Effector CD4-positive, alpha-beta T cell (primary cell): Measurements from ENCODE around the gene SVOP.
"Not testable (repeated sequence)": the region's sequence is repeated elsewhere in the genome, so short reads cannot be mapped to it uniquely, and the experiment has no call there.

Source experiments
- DNase-seq: peaks from one replicate; pipeline ENCODE4 v3.0.0-alpha.2; 2020

The SVOP gene

DNA sequence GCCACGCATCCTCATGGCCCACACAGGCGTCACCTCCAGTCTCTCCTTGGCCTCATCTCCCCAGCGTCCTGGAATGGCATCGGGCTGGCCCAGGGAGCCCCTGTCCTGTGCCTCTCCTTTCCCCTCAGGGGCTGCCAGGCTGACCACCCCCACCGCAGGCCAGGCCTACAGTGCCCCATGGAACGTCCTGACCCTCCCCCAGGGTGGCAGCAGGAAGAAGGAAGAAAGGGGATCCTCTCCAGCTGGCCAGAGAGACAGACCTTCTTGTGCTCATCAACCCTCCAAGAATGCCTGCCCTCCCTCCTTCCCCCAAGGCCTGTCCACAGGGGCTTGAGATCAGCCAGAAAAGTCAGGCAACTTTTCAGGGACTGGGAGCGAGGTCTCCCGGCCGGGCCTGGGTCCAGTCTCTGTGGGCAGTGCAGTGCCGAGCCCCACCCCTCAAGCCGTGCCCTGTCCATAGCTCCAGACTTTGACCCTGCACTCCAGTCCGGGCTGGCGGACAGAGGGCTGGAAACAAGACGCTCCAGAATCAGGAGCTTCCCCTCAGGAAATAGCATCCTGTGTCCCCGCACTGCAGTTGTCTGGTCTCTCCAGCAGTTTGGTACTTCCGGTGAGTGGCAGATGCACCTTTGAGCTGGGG, 141.1 kb downstream of the SVOP start, which contains the start of gene DAO:
Gene DAO, plus strand, starts transcription at position 478 of the 640 bp plus-strand sequence. CDS start 4,915 bp downstream, outside the sequence.
- no peak for DNase-seq

DNA sequence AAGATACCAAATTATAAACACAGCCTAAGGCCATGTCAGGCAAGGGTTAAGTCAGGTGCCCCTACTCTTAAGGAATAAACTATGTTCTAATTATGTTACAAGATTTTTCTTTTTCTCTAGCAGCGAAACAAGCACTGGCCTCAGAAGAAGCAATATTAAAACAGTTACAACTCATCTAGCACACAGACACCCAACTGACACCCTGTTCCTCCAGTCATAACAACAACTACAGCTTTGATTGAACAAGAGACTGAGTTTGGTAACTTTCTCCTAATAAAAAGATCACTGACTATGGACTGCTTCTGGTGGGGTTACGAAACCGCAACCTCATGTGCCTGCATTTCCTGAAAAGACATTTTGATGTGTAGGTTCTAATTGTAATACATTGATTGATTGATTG, 144.3 kb downstream of the SVOP start:
- DNase-seq: no peak

DNA sequence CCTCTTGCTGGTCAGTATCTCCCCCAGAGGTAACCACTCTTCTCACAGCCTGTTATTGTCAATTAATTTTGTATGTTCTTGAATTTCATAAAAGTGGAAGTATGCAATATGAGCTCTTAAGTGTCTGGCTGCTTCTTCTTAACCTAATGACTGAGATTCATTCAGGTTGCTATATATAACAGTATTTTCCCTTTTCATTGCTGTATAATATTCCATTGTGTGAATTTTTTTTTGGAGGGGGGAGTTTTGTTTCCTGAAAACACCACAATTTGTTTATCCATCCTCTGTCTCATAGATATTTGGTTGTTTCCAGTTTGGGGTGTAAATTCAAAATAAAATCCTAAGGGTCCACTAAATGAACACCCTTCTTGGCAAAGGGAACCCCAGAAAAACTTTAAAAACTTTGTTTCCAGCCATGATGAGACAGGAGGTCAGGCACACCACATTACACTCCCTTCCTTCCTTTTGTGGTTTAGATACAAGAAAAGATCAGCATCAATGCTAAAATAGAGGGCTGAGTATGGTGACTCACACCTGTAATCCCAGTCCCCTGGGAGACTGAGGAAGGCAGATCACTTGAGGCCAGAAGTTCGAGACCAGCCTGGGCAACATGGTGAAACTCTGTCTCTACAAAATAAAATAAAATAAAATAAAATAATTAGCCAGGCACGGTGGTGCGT, 145.0 kb downstream of the SVOP start:
- no peak for DNase-seq

DNA sequence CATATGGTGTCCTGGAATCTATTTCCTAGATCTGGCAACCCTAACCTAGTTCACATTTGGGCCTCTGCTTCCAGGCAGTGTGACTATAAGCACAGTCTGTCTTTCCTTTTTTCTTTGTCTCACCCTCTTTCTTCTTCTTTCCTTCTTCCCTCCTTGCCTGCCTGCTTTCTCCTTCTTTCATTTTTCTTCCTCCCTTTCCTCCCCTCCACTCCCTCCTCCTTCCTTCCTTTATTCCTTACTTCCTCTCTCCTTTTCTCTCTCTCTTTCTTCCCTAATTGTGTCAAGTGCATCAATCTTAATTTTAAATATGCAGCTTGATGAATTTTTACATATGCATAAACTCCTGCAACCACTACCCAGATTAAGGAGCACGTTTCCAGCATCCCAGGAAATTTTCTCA, 145.6 kb downstream of the SVOP start:
- no peak for DNase-seq

DNA sequence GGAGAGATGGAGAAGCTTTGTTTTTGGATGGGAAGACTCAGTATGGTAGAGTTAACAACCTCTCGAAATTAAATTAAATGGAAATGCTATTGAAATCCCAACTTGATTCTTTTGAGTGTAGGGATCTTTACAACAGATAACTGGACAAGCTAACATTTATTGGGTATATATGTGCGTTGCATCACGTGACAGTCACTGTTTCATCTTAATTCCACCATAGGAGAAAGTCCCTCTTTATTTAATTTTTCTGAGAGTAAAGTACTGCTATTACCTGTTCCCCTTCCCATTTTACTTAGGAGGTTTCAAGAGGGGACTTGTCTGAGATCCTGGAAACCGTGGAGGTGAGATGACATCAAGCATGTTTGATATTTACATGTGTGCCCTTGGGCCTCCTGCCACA, 152.1 kb downstream of the SVOP start:
- no peak for DNase-seq

DNA sequence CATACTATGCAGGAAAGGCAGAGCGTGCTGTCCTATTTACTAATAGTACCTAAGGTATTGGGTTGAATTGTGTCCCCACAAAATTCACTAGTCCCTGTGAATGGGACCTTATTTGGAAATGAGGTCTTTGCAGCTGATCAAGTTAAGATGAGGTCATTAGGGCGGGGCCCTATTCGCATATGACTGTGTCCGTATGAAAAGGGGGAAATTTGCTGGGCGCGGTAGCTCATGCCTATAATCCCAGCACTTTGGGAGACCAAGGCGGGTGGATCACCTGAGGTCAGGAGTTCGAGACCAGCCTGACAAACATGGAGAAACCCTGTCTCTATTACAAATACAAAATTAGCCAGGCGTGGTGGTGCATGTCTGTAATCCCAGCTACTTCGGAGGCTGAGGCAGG, 154.8 kb downstream of the SVOP start:
- not testable (repeated sequence) for DNase-seq

DNA sequence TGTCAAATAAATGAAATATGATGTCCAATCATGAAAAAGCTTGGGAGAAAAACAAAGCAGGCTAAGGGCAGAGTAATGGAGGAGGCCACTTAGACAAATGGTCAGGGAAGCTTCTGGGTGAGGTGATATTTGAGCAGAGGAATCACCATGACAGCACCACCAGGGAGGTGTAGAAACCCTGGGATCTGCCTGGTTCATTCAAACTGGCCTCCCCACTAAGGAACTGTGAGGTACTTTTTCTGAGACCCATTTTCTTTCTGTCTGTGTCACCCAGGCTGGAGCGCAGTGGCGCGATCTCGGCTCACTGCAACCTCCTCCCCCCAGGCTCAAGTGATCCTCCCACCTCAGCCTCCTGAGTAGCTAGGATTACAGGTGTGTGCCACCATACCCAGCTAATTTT, 155.7 kb downstream of the SVOP start:
- no peak for DNase-seq

DNA sequence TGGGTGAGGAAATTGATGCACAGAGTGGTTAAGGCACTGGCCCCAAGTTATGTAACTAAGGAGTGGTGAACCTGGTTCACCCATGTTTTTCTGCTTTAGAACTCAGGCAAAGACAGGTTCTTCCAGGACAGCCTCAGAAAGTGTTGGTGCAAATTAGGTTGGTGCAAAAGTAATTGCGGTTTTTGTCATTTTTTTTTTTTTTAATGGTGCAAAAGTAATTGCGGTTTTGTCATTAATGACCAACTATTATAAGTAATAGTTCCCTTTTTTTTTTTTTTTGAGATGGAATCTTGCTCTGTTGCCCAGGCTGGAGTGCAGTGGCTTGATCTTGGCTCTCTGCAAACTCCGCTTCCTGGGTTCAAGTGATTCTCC, 158.3 kb downstream of the SVOP start:
- DNase-seq: no peak

DNA sequence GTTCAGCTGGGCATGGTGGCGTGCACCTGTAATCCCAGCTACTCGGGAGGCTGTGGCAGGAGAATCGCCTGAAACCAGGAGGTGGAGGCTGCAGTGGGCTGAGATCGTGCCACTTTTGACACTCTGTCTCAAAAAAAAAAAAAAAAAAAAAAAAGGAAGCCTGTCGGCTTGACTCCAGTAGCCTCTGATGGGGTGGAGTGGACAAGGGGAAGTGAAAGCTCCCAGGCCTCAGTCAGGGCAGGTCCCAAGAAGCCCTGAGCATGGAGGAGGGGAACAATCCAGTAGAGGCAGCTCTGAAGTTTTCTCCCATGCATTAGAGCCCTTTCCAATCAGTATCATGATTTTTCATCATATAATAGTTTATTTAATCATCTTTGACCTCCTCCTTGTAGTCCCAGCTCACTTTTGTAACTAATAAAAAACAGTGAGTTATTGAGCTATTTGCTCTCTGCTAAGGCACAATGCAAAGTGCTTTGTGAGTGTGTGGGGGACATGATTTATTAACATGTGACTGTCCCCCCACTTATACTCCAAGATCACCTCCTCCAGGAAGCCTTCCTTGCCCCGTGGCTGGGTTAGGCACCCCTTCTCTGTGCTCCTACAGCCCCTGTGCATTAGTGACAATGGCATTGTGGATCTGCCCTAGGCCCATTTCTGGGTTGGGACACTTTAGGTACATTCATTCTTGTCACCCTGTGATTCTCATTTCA, 158.8 kb downstream of the SVOP start:
- DNase-seq: no peak

DNA sequence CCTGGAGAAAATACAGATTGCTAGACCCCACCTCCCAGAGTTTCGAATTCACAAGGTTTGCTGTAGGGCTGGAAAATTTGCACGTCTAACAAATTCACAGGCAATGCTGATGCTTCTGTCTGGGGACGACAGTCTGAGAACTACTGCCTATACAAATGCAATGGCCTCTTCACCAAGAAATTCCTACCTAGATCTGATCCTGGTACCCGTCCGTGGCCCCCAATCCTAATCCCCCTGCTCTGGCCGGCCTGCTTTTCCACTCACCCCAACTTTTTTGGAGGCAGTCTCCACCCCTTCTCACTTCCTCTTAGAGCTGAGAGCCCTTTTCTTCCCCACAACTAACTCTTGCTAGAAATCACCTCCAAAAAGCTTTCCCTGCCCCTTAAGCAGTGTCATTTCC, 160.4 kb downstream of the SVOP start:
- no peak for DNase-seq

DNA sequence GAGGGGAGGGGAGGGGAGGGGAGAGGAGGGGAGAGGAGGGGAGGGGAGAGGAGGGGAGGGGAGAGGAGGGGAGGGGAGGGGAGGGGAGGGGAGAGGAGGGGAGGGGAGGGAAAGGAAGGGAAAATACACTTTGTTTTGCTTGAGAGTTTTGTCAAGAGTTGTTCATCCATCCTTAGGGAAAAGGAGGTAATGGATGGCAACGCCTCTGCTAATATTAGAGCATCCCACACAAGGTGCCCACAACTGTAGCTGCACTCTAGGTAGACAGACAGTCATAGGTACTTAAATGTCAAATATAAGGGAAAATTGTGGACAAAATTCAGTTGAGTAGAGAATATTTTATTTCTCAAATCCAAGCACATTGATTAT, 161.0 kb downstream of the SVOP start:
- no peak for DNase-seq

DNA sequence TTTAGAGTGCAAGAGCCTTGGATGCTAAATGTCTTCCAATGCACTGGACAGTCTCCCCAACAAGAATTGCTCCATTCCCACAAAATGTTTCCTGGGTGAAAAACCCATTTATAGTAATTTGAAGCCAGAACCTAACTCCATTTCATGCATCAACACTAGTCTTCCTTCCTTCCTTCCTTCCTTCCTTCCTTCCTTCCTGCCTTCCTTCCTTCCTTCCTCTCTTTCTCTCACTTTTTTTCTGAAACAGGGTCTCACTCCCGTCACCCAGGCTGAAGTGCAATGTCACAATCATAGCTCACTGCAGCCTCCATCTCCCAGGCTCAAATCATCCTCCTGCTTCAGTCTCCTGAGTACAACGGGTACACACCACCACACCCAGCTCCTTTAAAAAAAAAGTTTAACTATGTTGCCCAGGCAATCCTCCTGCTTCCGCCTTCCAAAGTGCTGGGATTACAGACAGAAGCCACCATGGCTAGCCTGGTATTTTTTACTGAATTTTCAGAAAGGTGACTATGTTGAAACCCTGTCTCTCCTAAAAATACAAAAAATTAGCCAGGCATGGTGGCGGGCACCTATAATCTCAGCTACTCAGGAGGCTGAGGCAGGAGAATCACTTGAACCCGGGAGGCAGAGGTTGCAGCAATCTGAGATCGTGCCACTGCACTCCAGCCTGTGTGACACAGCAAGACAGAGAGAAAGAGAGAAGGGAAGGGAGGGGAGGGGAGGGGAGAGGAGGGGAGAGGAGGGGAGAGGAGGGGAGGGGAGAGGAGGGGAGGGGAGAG, 161.5 kb downstream of the SVOP start:
- DNase-seq: not testable (repeated sequence)

DNA sequence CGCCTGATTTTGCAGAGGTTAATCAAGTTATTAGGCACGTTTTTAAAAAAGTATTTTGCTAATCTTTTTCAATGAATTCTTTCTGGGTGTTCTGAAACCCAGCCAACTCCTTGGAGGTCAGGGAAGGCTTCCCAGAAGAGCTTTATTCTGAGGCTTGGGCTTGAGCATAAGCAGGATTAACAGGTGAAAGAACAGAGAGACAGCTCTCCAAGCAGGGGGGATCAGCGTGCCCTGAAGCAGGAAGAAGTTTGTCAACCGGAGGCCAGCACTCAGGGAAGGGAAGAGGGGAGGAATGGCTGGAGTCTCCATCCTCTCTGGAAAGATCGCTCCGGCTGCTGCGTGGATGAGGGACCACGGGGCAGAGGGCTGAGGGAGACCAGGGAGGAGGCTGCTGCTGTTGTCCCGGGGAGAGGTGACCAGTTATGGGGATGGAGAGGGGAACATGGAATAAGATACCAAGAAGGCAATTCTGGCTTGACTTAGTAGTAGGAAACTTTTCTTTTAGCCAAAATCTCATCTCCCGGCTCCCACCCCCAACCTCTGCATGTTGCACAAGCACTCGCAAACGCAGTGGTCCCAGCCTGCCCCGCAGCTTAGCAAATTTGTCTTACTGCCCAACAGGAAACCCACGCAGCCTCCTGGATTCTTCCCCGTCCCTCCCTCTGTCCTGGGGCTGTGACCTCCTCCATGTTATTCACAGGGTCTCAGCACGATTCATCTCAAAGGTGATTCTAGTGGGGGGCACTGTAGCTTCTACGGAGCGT, 162.4 kb downstream of the SVOP start:
- DNase-seq: no peak
